Ishikawa (cell line): Measurements from ENCODE around the gene FGF4.

Source experiments
- CREB1 ChIP-seq: IDR thresholded peaks from 2 replicates; pipeline ENCODE4 v1.6.1; 2012; ENCODE audit warnings: low read depth
- RAD21 ChIP-seq: IDR thresholded peaks from 2 replicates; pipeline ENCODE4 v1.6.1; 2012; ENCODE audit warnings: low read depth
- TAF1 ChIP-seq: IDR thresholded peaks from 2 replicates; pipeline ENCODE4 v1.6.1; 2012; ENCODE audit warnings: low read depth, mild to moderate bottlenecking

- TF ChIP-seq CREB1 (no peak), TAF1 (no peak), RAD21 (no peak)
Measured at GRCh38 chr11:69746752-69747742, 28.1 kb downstream of the FGF4 start.
